AG04449 (cell line): ENCODE data around the gene ZGLP1.

Source experiments
- CTCF ChIA-PET: fragments of 350-600 bp; formaldehyde crosslinking; extraction: SDS; loops from one replicate; lab custom pipeline; 2021; ENCODE audit warnings: antibody characterized with exemption; lab: Yijun Ruan, JAX
- POLR2A ChIA-PET: fragments of 400-600, 350-600 bp; formaldehyde crosslinking; extraction: SDS; loops from one replicate; lab custom pipeline; 2020; ENCODE audit warnings: antibody characterized with exemption, inconsistent platforms; lab: Yijun Ruan, JAX
- DNase-seq: peaks from one replicate; pipeline ENCODE4 v3.0.0-alpha.2; 2010; ENCODE audit warnings: low read depth, low spot score
- H3K4me3 ChIP-seq: 2 replicates; pipeline ENCODE4 v1.5.1; 2011; ENCODE audit warnings: low read depth, mild to moderate bottlenecking, control low read depth, low read length
- CTCF ChIP-seq: IDR thresholded peaks from one replicate; pipeline ENCODE4 v1.5.1; 2011; ENCODE audit warnings: mild to moderate bottlenecking, moderate library complexity, low read length, control low read depth, inconsistent platforms; ENCODE audit not compliant: insufficient read depth; ENCODE audit errors: missing control alignments

ZGLP1 gene

GRCh38 chr19:10259162-10259905 is 50.3 kb downstream of the ZGLP1 start:
- ChIA-PET CTCF (interaction anchor here (0.6 to 19.7 kb wide), 50 partner anchors 9 to 442 kb away, joined by 3 to 1180 read pairs (median 4); partner anchors contain the start of genes CDC37, DNMT1, ICAM1 and ICAM4), POLR2A (interaction anchor here (1.0 to 1.6 kb wide), 2 partner anchors 9 to 76 kb away, joined by 3 to 5 read pairs; no protein-coding TSS in a partner anchor)
- H3K4me3 ChIP-seq: no peak overlapping the region
- DNase-seq: no peak
- peak; percentile 71 for TF ChIP-seq CTCF

GRCh38 chr19:10258080-10258710 is 51.4 kb downstream of the ZGLP1 start:
- no peak for TF ChIP-seq CTCF
- CTCF ChIA-PET: interaction anchor here (0.6 to 19.7 kb wide), 38 partner anchors 8 to 443 kb away, joined by 3 to 1180 read pairs (median 4); partner anchors contain the start of genes CDC37, DNMT1, ICAM1 and ICAM5
- POLR2A ChIA-PET: interaction anchor here (1.0 to 1.6 kb wide), 2 partner anchors 8 to 77 kb away, joined by 3 to 5 read pairs; no protein-coding TSS in a partner anchor
- H3K4me3 ChIP-seq: no peak overlapping the region
- no peak for DNase-seq

GRCh38 chr19:10256970-10257615 is 52.5 kb downstream of the ZGLP1 start:
- ChIA-PET CTCF (interaction anchor here (1.3 to 19.7 kb wide), 3 partner anchors 12 to 130 kb away, joined by 3 to 1180 read pairs (median 98); partner anchors contain the start of genes CDC37, ICAM1 and TYK2), POLR2A (interaction anchor here (1.2 kb wide), 1 partner anchor 131 kb away, joined by 3 read pairs; no protein-coding TSS in a partner anchor)
- no peak overlapping the region for H3K4me3 ChIP-seq
- TF ChIP-seq CTCF: no peak
- no peak for DNase-seq

- H3K4me3 ChIP-seq: no peak overlapping the region
- CTCF ChIA-PET: interaction anchor here (1.3 to 19.7 kb wide), 3 partner anchors 13 to 130 kb away, joined by 3 to 1180 read pairs (median 98); partner anchors contain the start of genes CDC37, ICAM1 and TYK2
- POLR2A ChIA-PET: interaction anchor here (1.2 kb wide), 1 partner anchor 132 kb away, joined by 3 read pairs; no protein-coding TSS in a partner anchor
- no peak for TF ChIP-seq CTCF
- DNase-seq: no peak
These were observed 53.1 kb downstream of the ZGLP1 start for GRCh38 chr19:10256551-10256950.

GRCh38 chr19:10255358-10255757 is 54.3 kb downstream of the ZGLP1 start:
- CTCF ChIA-PET: interaction anchor here (1.3 to 19.7 kb wide), 3 partner anchors 14 to 131 kb away, joined by 3 to 1180 read pairs (median 98); partner anchors contain the start of genes CDC37, ICAM1 and TYK2
- POLR2A ChIA-PET: no interaction called here

More at GRCh38 chr19:10255358-10255757, 54.3 kb downstream of the ZGLP1 start:
- no peak overlapping the region for H3K4me3 ChIP-seq
- TF ChIP-seq CTCF: no peak
- no peak for DNase-seq
